ACHN (cell line): ENCODE measurements around the gene FMNL2.

ENCODE experiments used
- DNase-seq: peaks from one replicate; pipeline ENCODE4 v3.0.0-alpha.2; 2015
- in situ Hi-C: cut with HindIII; loops from 2 replicates; pipeline ENCODE4 v1.10.0; 2017; ENCODE audit warnings: low sequenced_read_pairs, low pct_ligation_motif_present, low pct_unique_long_range_greater_than_20kb

FMNL2 gene

GRCh38 chr2:152598975-152599759 is 264.2 kb downstream of the FMNL2 start:
- in situ Hi-C loops = no loop called here
- no peak for DNase-seq

GRCh38 chr2:152600051-152600657 is 265.2 kb downstream of the FMNL2 start:
- no peak for DNase-seq
- in situ Hi-C loops = loop anchor here (25.0 kb wide), 1 partner anchor 413 kb away; the partner anchor contains the start of gene STAM2

- in situ Hi-C loops = loop anchor here (25.0 kb wide), 1 partner anchor 413 kb away; the partner anchor contains the start of gene STAM2
- DNase-seq = no peak
These were observed 265.7 kb downstream of the FMNL2 start for GRCh38 chr2:152600697-152601096.

- no peak for DNase-seq
- in situ Hi-C loops = loop anchor here (25.0 kb wide), 1 partner anchor 415 kb away; the partner anchor contains the start of gene STAM2
These were observed 267.8 kb downstream of the FMNL2 start for GRCh38 chr2:152602750-152603149.

GRCh38 chr2:152603166-152603565 is 268.2 kb downstream of the FMNL2 start:
- in situ Hi-C loops = loop anchor here (25.0 kb wide), 1 partner anchor 416 kb away; the partner anchor contains the start of gene STAM2
- no peak for DNase-seq

- no peak for DNase-seq
- in situ Hi-C loops = loop anchor here (25.0 kb wide), 1 partner anchor 419 kb away; the partner anchor contains the start of gene STAM2
These were observed 271.1 kb downstream of the FMNL2 start for GRCh38 chr2:152606081-152606480.

GRCh38 chr2:152606941-152607340 is 272.0 kb downstream of the FMNL2 start:
- no peak for DNase-seq
- in situ Hi-C loops = loop anchor here (25.0 kb wide), 1 partner anchor 420 kb away; the partner anchor contains the start of gene STAM2

- DNase-seq = no peak
- in situ Hi-C loops = loop anchor here (25.0 kb wide), 1 partner anchor 421 kb away; the partner anchor contains the start of gene STAM2
These were observed 272.9 kb downstream of the FMNL2 start for GRCh38 chr2:152607793-152608300.

- no peak for DNase-seq
- in situ Hi-C loops = loop anchor here (25.0 kb wide), 1 partner anchor 422 kb away; the partner anchor contains the start of gene STAM2
These were observed 274.2 kb downstream of the FMNL2 start for GRCh38 chr2:152609154-152609553.

GRCh38 chr2:152609699-152610098 is 274.7 kb downstream of the FMNL2 start:
- in situ Hi-C loops = loop anchor here (25.0 kb wide), 1 partner anchor 422 kb away; the partner anchor contains the start of gene STAM2
- DNase-seq = no peak

GRCh38 chr2:152611458-152612231 is 276.7 kb downstream of the FMNL2 start:
- DNase-seq = peak; percentile 55
- in situ Hi-C loops = loop anchor here (25.0 kb wide), 1 partner anchor 424 kb away; the partner anchor contains the start of gene STAM2

- in situ Hi-C loops = loop anchor here (25.0 kb wide), 1 partner anchor 426 kb away; the partner anchor contains the start of gene STAM2
- no peak for DNase-seq
These were observed 278.3 kb downstream of the FMNL2 start for GRCh38 chr2:152613235-152613634.

GRCh38 chr2:152615177-152615576 is 280.2 kb downstream of the FMNL2 start:
- DNase-seq = no peak
- in situ Hi-C loops = loop anchor here (25.0 kb wide), 1 partner anchor 428 kb away; the partner anchor contains the start of gene STAM2

- no peak for DNase-seq
- in situ Hi-C loops = loop anchor here (25.0 kb wide), 1 partner anchor 430 kb away; the partner anchor contains the start of gene STAM2
These were observed 282.6 kb downstream of the FMNL2 start for GRCh38 chr2:152617456-152618192.

GRCh38 chr2:152618193-152618564 is 283.2 kb downstream of the FMNL2 start:
- in situ Hi-C loops = loop anchor here (25.0 kb wide), 1 partner anchor 431 kb away; the partner anchor contains the start of gene STAM2
- DNase-seq = no peak

- no peak for DNase-seq
- in situ Hi-C loops = loop anchor here (25.0 kb wide), 1 partner anchor 433 kb away; the partner anchor contains the start of gene STAM2
These were observed 285.2 kb downstream of the FMNL2 start for GRCh38 chr2:152620208-152620607.

- no peak for DNase-seq
- in situ Hi-C loops = loop anchor here (25.0 kb wide), 1 partner anchor 434 kb away; the partner anchor contains the start of gene STAM2
These were observed 286.0 kb downstream of the FMNL2 start for GRCh38 chr2:152620985-152621384.
